K562 (cell line): ENCODE results near the gene FRMPD4. TPM values are rescaled to one million over a fixed set of nuclear protein-coding genes. Genes with fewer than 3 reads are reported as not detected.

Experiments used
- ATAC-seq: fragments of 200-7000 bp; cut with Tn5 transposase; 3 replicates; pipeline ENCODE4 v1.9.1; 2020; ENCODE audit warnings: moderate library complexity
- BruUV-seq: library from RNA; stranded (reverse); fragments of 400-500 nt; replicated peaks from 2 replicates; lab custom pipeline; 2021; lab: Mats Ljungman, UMichigan
- CTCF ChIA-PET: fragments of 300-600 bp; formaldehyde crosslinking; extraction: SDS; loops from one replicate; lab custom pipeline; 2021; ENCODE audit warnings: low intra/inter-chr PET ratio; lab: Yijun Ruan, JAX
- POLR2A ChIA-PET: fragments of 300-600, 350-650 bp; sonication (Branson Sonifier 250); formaldehyde crosslinking; extraction: SDS; loops from one replicate; lab custom pipeline; 2021; ENCODE audit warnings: antibody characterized with exemption, inconsistent platforms; lab: Yijun Ruan, JAX
- DNase-seq, 4 experiments: peaks; one replicate each; pipeline versions ENCODE4 v3.0.0 to v3.0.0-alpha.2; 2011 to 2018; ENCODE audit warnings: low spot score in 3 of 4, mixed read lengths in 3 of 4; ENCODE audit errors: extremely low read depth in 1 of 4
- FAIRE-seq: peaks from 2 replicates; lab custom pipeline; 2011; peaks lifted over from hg19 to GRCh38; lab: Jason Lieb, UNC
- H2AFZ ChIP-seq: 2 replicates; pipeline ENCODE4 v1.6.0; 2011; ENCODE audit warnings: low read depth, low read length, control low read depth, inconsistent platforms
- H3K27ac ChIP-seq: fragments of 200-600 bp; 3 replicates; pipeline ENCODE4 v1.8.0; 2011; ENCODE audit warnings: low read depth, mild to moderate bottlenecking, control low read depth, inconsistent platforms, low read length, moderate library complexity, mixed read lengths; ENCODE audit errors: extremely low read depth
- H3K27me3 ChIP-seq, 2 experiments: fragments of 300-600 bp in 1 of 2; 2 replicates in 1 of 2; 3 replicates in 1 of 2; pipeline versions ENCODE4 v1.6.0 to v1.8.0; 2011; ENCODE audit warnings: inconsistent platforms in 2 of 2, low read length in 2 of 2, mild to moderate bottlenecking in 1 of 2, mixed read lengths in 1 of 2, moderate library complexity in 1 of 2; ENCODE audit not compliant: control insufficient read depth in 2 of 2, insufficient read depth in 2 of 2
- H3K36me3 ChIP-seq: fragments of 300-600 bp; 3 replicates; pipeline ENCODE4 v1.8.0; 2011; ENCODE audit warnings: mild to moderate bottlenecking, low read length, inconsistent platforms; ENCODE audit not compliant: control insufficient read depth, insufficient read depth
- H3K4me1 ChIP-seq, 2 experiments: fragments of 200-600 bp in 1 of 2; replicated peaks in 1 of 2; 2 replicates in 1 of 2; 3 replicates in 1 of 2; pipeline versions ENCODE4 v1.5.1 to v1.8.0; 2011; ENCODE audit warnings: inconsistent platforms in 2 of 2, low read length in 2 of 2, mild to moderate bottlenecking in 1 of 2, mixed read lengths in 1 of 2, moderate library complexity in 1 of 2; ENCODE audit not compliant: control insufficient read depth in 2 of 2, insufficient read depth in 2 of 2
- H3K4me2 ChIP-seq: 2 replicates; pipeline ENCODE4 v1.6.1; 2011; ENCODE audit warnings: low read length, control low read depth, inconsistent platforms, mixed read lengths; ENCODE audit not compliant: insufficient read depth
- H3K4me3 ChIP-seq: fragments of 200-600 bp; sonication (generic), shearing (Covaris generic); 2 replicates; pipeline ENCODE4 v1.5.1; 2016; ENCODE audit warnings: control low read depth, inconsistent platforms
- H3K79me2 ChIP-seq: fragments of 200-600 bp; 3 replicates; pipeline ENCODE4 v1.8.0; 2011; ENCODE audit warnings: low read length, inconsistent platforms; ENCODE audit not compliant: control insufficient read depth, insufficient read depth
- H3K9ac ChIP-seq, 2 experiments: 2 replicates each; pipeline versions ENCODE4 v1.6.0 to v1.6.1; 2011; ENCODE audit warnings: low read depth in 2 of 2, low read length in 2 of 2, control low read depth in 1 of 2, inconsistent platforms in 1 of 2, mild to moderate bottlenecking in 1 of 2, mixed read lengths in 1 of 2; ENCODE audit not compliant: insufficient read depth in 1 of 2
- H3K9me1 ChIP-seq: one replicate; pipeline ENCODE4 v1.6.0; 2011; ENCODE audit warnings: inconsistent platforms, mild to moderate bottlenecking, low read length, moderate library complexity; ENCODE audit not compliant: control insufficient read depth, insufficient read depth
- H3K9me3 ChIP-seq: replicated peaks from 2 replicates; pipeline ENCODE4 v1.5.1; 2011; ENCODE audit warnings: low read depth, low read length, inconsistent platforms; ENCODE audit not compliant: control insufficient read depth, insufficient read depth
- H4K20me1 ChIP-seq: replicated peaks from 2 replicates; pipeline ENCODE4 v1.6.1; 2011; ENCODE audit warnings: low read length, inconsistent platforms, mixed read lengths; ENCODE audit not compliant: control insufficient read depth, insufficient read depth
- BMI1 ChIP-seq: fragments of 150-350 bp; IDR thresholded peaks from 2 replicates; pipeline ENCODE4 v1.6.1; 2014; ENCODE audit warnings: low read length
- C11orf30 ChIP-seq: fragments of 450-650 bp; IDR thresholded peaks from 2 replicates; pipeline ENCODE4 v1.6.1; 2016; ENCODE audit warnings: low read depth, mild to moderate bottlenecking
- CCAR2 ChIP-seq: fragments of 200-400 bp; formaldehyde crosslinking; IDR thresholded peaks from 2 replicates; pipeline ENCODE4 v1.6.1; 2017; ENCODE audit warnings: mild to moderate bottlenecking, low read depth, low read length
- STAG1 ChIP-seq: sonication (generic); formaldehyde crosslinking; IDR thresholded peaks from 2 replicates; pipeline ENCODE4 v1.5.0; 2020; ENCODE audit warnings: missing genetic modification reagents, borderline replicate concordance
- STAT5A ChIP-seq: IDR thresholded peaks from 2 replicates; pipeline ENCODE4 v1.6.1; 2012; ENCODE audit warnings: low read length, inconsistent platforms, borderline replicate concordance
- SUPT5H ChIP-seq: fragments of 450-650 bp; IDR thresholded peaks from 2 replicates; pipeline ENCODE4 v1.6.1; 2016
- TBL1XR1 ChIP-seq, 2 experiments: IDR thresholded peaks; 2 replicates each; pipeline ENCODE4 v1.6.1; 2012; ENCODE audit warnings: improper control_type of control experiment in 2 of 2, low read length in 2 of 2, mild to moderate bottlenecking in 1 of 2
- U2AF1 ChIP-seq: fragments of 200-400 bp; formaldehyde crosslinking; optimal IDR thresholded peaks from 2 replicates; pipeline ENCODE3; 2017; ENCODE audit warnings: mild to moderate bottlenecking, low read depth, low read length, moderate library complexity
- ZEB2 ChIP-seq: fragments of 450-650 bp; IDR thresholded peaks from 2 replicates; pipeline ENCODE4 v1.6.1; 2016
- ZNF121 ChIP-seq: sonication (generic); formaldehyde crosslinking; conservative IDR thresholded peaks from 2 replicates; pipeline ENCODE4 v1.8.0; 2022; ENCODE audit warnings: missing genetic modification reagents
- ZNF146 ChIP-seq: IDR thresholded peaks from one replicate; pipeline ENCODE4 v1.6.1; 2018; ENCODE audit warnings: missing compliant biosample characterization; ENCODE audit not compliant: unreplicated experiment
- ZNF431 ChIP-seq: sonication (generic); formaldehyde crosslinking; IDR thresholded peaks from 2 replicates; pipeline ENCODE4 v1.8.0; 2022; ENCODE audit warnings: mild to moderate bottlenecking, missing genetic modification reagents
- ZNF785 ChIP-seq: fragments of 250-450 bp; sonication (Bioruptor Pico); IDR thresholded peaks from 2 replicates; pipeline ENCODE4 v1.4.0; 2020; ENCODE audit warnings: mild to moderate bottlenecking
- WGBS: fragments of 100-300 bp; shearing (Covaris generic); methylation state at CpG from one replicate; pipeline ENCODE4 v1.1.6; 2016; ENCODE audit warnings: low coverage, mixed read lengths; ENCODE audit not compliant: insufficient coverage; ENCODE audit errors: missing lambda C conversion rate; 5-methylcytosine and 5-hydroxymethylcytosine counted together
- in situ Hi-C: fragments of 300-500 bp; cut with MboI; formaldehyde crosslinking; loops from 4 replicates; pipeline ENCODE4 v1.15.0; 2018; ENCODE audit warnings: inconsistent platforms, mixed read lengths
- intact Hi-C: fragments of 100-400 bp; cut with micrococcal nuclease; formaldehyde crosslinking; loops from 2 replicates; pipeline ENCODE4 v1.14.2; 2022
- polyA plus RNA-seq, 8 experiments: library from polyadenylated mRNA; depleted of rRNA in 4 of 8; stranded (reverse) in 5 of 8; unstranded in 3 of 8; fragments of >200 nt; fragmentation: Nextera tagmentation in 2 of 8; fragmentation: Illumina TruSeq in 1 of 8; extraction: Ambion mirVana in 2 of 8; extraction: Trizol in 1 of 8; gene quantifications; 2 replicates each; pipeline versions ENCODE4 v1.2.1 to v1.2.3, GENCODE V29; 2011 to 2014; ENCODE audit warnings: inconsistent platforms in 1 of 8, missing spikeins in 1 of 8
- total RNA-seq, 7 experiments: library from RNA; depleted of rRNA in 6 of 7; stranded (reverse); fragments of >200 nt in 6 of 7; fragmentation: Illumina TruSeq in 2 of 7; extraction: Trizol in 2 of 7; gene quantifications; 2 replicates each; pipeline versions ENCODE4 v1.2.1 to v1.2.3, GENCODE V29; 2011 to 2021; ENCODE audit warnings: low replicate concordance in 1 of 7
- TF ChIP-seq, protein P1 (sequence below): fragments of 250-450 bp; sonication (Bioruptor Pico); IDR thresholded peaks from 2 replicates; pipeline ENCODE4 v1.5.0; 2020; ENCODE audit warnings: mild to moderate bottlenecking
- TF ChIP-seq, protein P2 (sequence below): fragments of 250-450 bp; sonication (Bioruptor Pico); IDR thresholded peaks from 2 replicates; pipeline ENCODE4 v1.4.0; 2020

The FRMPD4 gene
- total and polyA plus RNA-seq, 9 of the 15 experiments (the other 6 are each of a cell fraction or from before 2014, with no cell fraction given) = not detected

DNA sequence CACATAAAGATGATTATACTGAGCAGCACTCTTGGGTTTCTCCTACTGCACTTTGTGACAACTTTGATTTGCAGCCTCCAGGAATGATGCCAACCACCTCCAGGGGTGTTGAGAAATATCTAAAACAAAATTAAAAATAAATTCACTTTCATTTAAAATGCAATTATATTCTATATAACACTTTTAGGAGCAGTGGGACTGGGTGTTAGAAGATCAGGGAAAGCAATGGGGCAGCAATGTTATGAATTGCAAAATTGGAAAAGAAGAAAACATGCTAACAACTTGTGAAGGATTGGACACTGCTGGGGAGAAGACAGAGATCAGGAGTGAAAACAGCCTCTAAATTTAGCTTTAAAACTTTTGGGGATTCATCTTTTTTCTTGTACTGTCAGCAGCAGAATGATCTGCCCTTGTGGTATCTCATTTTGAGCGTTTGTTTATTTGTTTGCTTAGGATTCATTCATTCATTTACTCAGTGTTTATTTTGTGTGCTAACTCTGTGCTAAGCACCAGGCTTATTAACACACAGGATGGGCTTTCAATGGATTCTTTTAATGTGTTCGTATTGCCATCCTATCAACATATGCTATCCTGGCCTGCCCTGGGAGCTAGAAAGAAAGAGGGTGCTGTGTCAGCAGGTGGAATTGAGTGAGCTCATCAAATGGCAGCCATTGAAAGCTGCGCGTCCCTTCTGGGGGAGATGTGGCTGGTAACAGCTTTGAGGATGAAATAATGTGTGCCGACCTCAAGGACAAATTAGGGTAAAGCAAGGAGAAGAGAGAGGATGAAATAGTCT is 96.5 kb downstream of the FRMPD4 start (continued):
- TF ChIP-seq, protein P1, sequence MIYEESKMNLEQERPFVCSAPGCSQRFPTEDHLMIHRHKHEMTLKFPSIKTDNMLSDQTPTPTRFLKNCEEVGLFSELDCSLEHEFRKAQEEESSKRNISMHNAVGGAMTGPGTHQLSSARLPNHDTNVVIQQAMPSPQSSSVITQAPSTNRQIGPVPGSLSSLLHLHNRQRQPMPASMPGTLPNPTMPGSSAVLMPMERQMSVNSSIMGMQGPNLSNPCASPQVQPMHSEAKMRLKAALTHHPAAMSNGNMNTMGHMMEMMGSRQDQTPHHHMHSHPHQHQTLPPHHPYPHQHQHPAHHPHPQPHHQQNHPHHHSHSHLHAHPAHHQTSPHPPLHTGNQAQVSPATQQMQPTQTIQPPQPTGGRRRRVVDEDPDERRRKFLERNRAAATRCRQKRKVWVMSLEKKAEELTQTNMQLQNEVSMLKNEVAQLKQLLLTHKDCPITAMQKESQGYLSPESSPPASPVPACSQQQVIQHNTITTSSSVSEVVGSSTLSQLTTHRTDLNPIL = no peak
- no peak for TF ChIP-seq C11orf30

DNA sequence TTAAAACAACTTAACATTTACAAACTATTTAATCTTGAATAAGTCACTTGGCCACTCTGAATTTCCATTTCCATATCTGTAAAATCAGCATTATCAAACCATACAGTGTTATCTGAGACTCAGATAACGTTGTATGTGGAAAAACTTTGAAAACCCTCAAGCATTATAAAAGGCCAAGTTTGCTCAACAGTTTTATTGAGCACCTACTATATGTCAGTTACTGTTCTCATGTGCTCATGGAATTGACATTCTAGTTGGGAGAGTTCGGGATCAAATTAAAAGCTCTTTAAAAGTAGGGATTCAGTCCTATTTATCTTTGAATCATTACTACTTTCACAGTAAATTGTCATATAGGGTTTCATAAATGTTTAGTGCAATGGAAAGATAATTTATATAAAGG is 97.9 kb downstream of the FRMPD4 start:
- ChIA-PET POLR2A (no interaction called here), CTCF (no interaction called here)
- DNase-seq (no peak), ATAC-seq (no peak), FAIRE-seq (no peak)
- H3K79me2 ChIP-seq = no peaks in the 10 kb centered on the region
- TF ChIP-seq TBL1XR1 (IDR thresholded peaks at IDR 0.05; ENCODE audit: low read length in 2 of 2) = no peak
- no peak for TF ChIP-seq STAT5A
- TF ChIP-seq ZNF785 = no peak
- no peak for TF ChIP-seq BMI1
- TF ChIP-seq ZNF431 = no peak
- no peak for TF ChIP-seq ZNF121
- no peak for TF ChIP-seq ZEB2
- no peak for TF ChIP-seq STAG1
- no peak for TF ChIP-seq CCAR2
- no peak for TF ChIP-seq ZNF146
- TF ChIP-seq, protein P2, sequence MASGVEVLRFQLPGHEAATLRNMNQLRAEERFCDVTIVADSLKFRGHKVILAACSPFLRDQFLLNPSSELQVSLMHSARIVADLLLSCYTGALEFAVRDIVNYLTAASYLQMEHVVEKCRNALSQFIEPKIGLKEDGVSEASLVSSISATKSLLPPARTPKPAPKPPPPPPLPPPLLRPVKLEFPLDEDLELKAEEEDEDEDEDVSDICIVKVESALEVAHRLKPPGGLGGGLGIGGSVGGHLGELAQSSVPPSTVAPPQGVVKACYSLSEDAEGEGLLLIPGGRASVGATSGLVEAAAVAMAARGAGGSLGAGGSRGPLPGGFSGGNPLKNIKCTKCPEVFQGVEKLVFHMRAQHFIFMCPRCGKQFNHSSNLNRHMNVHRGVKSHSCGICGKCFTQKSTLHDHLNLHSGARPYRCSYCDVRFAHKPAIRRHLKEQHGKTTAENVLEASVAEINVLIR = no peak
- TF ChIP-seq SUPT5H = no peak
- TF ChIP-seq U2AF1 = no peak
- WGBS = 0% methylated on average over 2 of the region's 2 CpGs
- no peaks in the 10 kb centered on the region for H3K36me3 ChIP-seq
- no peaks in the 10 kb centered on the region for H3K27me3 ChIP-seq
- intact Hi-C loops = no loop called here
- no peaks in the 10 kb centered on the region for H3K9me1 ChIP-seq
- H3K4me1 ChIP-seq = no peaks in the 10 kb centered on the region
- no peak overlapping the region for H2AFZ ChIP-seq
- BruUV-seq = no TSS peak
- in situ Hi-C loops = no loop called here
- no peaks in the 10 kb centered on the region for H3K9me3 ChIP-seq
- H3K27ac ChIP-seq = no peak overlapping the region
- no peaks in the 10 kb centered on the region for H4K20me1 ChIP-seq
- H3K4me2 ChIP-seq = no peak overlapping the region
- no peak overlapping the region for H3K4me3 ChIP-seq
- H3K9ac ChIP-seq = no peak overlapping the region
